ENCODE results near the gene WAC.
A peak's percentile ranks its signal among the peaks of the same experiment; 100 is the strongest.

WAC gene

GRCh38 chr10:28664369-28664740, 131.4 kb downstream of the WAC start:
- Histone ChIP-seq H3K27ac (ENCODE audit: low read depth, low read length, severe bottlenecking) (peak overlapping the region; percentile 74), H3K4me1 (ENCODE audit: control insufficient read depth, insufficient read depth, low read length, poor library complexity, severe bottlenecking) (peaks cover 33% of the 10 kb centered on the region), H3K4me3 (ENCODE audit: extremely low read depth, insufficient read depth, low read length, poor library complexity, severe bottlenecking) (no peak overlapping the region)

DNA sequence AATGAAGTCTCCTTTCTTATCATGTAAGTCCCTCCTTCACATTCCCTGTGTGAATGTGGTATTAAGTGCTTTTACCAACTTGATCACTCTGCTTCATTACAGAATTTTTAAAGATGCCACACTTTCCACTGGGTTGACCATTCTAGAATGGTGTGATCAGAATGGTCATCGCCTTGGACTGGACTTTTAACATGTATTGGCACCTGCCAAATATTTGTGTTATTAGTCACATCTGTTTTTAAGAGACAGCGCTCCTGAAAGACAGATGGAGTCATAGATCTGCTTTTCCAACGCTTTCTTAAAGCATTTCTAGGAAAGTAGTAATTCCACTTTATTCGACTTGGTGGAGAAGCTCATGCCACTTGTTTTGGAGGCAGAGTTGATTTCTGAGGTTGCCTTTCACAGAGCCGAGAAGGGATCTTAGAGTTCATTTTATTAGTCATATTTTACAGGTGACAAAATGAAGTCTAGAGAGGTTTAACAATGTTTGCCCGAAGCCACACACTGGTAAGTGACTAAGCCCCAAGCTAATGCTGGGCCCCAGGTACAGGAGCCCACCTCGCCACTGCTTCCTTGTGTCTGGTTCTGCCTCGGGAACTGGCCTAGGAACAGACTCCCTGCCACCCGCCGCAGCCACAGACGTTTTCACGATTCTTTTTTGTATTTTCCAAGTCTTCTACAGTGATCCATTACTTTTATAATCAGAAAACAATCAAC, 134.0 kb downstream of the WAC start:
- WGBS, 2 experiments (ENCODE audit: insufficient coverage in 2 of 2), result 87 to 93% methylated on average over 10 to 12 of the region's 12 CpGs
- H3K27ac ChIP-seq (ENCODE audit: low read depth, low read length, severe bottlenecking), result no peak overlapping the region
- no peak overlapping the region for H3K4me3 ChIP-seq (ENCODE audit: extremely low read depth, insufficient read depth, low read length, poor library complexity, severe bottlenecking)
- H3K4me1 ChIP-seq (ENCODE audit: control insufficient read depth, insufficient read depth, low read length, poor library complexity, severe bottlenecking), result peaks cover 22% of the 10 kb centered on the region
- no peaks in the 10 kb centered on the region for H3K9me3 ChIP-seq (ENCODE audit: control insufficient read depth, low read length)
- no peaks in the 10 kb centered on the region for H3K36me3 ChIP-seq (ENCODE audit: control insufficient read depth, insufficient read depth, low read length)

More at GRCh38 chr10:28664369-28664740, 131.4 kb downstream of the WAC start:
- H3K9me3 ChIP-seq (ENCODE audit: control insufficient read depth, low read length), result no peaks in the 10 kb centered on the region
- WGBS, 2 experiments (ENCODE audit: insufficient coverage in 2 of 2), result 83 to 89% methylated on average over 3 to 5 of the region's 6 CpGs
- H3K36me3 ChIP-seq (ENCODE audit: control insufficient read depth, insufficient read depth, low read length), result no peaks in the 10 kb centered on the region

DNA sequence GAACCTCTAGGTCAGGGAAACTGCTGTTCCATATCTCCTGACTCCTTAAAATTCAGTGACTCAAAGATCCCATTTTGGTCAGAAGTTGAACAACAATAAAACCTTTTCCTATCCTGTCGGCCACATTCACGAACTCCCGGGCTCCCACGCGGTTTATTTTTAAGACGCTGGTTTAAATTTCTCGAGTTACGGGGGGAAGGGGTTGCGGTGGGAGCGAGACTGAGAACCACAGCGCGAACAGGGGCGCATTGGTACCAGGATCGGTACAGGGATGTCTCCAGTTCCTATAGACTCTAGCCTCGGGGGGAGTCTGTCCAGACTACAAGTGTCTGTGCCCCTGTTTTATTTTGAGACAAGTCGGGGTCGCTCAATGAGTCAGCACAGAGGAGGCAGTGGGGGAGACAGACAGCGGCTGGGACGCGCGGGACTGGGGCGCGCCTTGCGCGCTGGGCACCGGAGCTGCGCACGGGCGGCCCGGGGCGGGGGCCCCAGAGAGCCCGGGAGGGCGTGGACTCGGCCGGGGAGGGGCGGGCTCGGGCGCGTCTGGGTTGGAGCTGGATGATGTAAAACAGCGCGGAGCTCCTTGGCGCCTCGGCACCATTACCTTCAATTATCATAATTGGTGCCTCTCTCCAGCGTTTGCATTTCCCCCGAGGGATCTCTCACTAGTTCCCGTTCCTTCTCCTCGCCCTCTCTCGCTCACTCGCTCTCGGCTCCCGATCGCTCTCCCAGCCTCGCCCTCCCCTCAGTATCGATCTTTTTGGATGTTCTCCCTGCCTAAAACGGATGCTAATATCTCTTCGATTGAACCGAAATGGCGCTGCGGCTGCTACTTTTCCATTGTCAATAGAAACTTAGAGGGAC, 135.7 kb downstream of the WAC start:
- H3K4me3 ChIP-seq (ENCODE audit: extremely low read depth, insufficient read depth, low read length, poor library complexity, severe bottlenecking), result peak overlapping the region; percentile 50
- peak overlapping the region; percentile 95 for H3K27ac ChIP-seq (ENCODE audit: low read depth, low read length, severe bottlenecking)
- H3K4me1 ChIP-seq (ENCODE audit: control insufficient read depth, insufficient read depth, low read length, poor library complexity, severe bottlenecking), result peaks cover 20% of the 10 kb centered on the region
- 3% methylated on average over 47 to 58 of the region's 59 CpGs for WGBS, 2 experiments (ENCODE audit: insufficient coverage in 2 of 2)
- no peaks in the 10 kb centered on the region for H3K9me3 ChIP-seq (ENCODE audit: control insufficient read depth, low read length)
- H3K36me3 ChIP-seq (ENCODE audit: control insufficient read depth, insufficient read depth, low read length), result no peaks in the 10 kb centered on the region

DNA sequence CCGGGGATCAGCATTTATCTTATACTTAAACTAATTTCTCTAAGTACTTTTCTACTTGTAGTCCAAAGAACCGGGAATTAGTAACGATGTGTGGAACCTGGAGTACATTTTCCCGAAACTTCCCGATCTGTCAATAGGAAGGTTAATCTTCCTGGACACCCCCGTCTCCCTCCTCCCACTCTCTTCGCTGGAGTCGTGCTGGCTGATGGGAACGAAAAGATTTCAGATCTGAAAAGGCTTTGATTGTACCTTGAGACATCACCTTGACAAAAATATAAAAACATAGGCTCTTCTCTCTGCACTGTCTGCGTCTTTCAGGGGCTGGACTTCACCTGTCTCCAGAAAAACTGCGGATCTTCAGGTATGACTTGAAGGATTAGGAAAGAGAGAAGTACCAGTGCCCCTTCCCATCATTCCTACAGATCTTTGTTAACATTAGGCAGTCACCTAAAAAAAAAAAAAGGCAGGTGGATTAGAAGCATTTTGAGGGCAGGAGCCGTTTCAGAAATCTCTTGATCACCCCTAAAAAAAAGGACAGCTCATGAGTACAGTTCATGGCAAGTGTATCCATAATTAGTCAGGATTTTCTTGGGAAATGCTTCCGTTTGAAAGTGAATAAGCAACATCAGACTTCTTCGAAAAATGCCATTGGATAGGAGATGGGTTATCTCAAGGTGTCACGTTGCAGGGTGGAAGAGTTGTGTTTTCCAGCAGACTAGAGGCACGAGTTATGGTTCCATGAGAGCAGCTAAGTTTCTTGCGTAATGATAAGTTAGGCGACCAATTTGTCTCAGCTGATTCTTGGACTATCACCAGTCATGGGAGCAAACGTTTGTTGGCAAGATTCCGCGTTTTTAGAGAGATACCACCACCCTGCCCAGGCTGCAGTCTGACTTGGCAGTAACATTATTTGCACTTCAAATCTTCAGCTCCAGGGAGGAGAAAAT, 136.6 kb downstream of the WAC start:
- Histone ChIP-seq H3K4me3 (ENCODE audit: extremely low read depth, insufficient read depth, low read length, poor library complexity, severe bottlenecking) (peak overlapping the region; percentile 50), H3K9me3 (ENCODE audit: control insufficient read depth, low read length) (no peaks in the 10 kb centered on the region), H3K4me1 (ENCODE audit: control insufficient read depth, insufficient read depth, low read length, poor library complexity, severe bottlenecking) (peaks cover 16% of the 10 kb centered on the region), H3K36me3 (ENCODE audit: control insufficient read depth, insufficient read depth, low read length) (no peaks in the 10 kb centered on the region), H3K27ac (ENCODE audit: low read depth, low read length, severe bottlenecking) (peak overlapping the region; percentile 95)
- 58 to 67% methylated on average over 15 to 17 of the region's 21 CpGs for WGBS, 2 experiments (ENCODE audit: insufficient coverage in 2 of 2)

Measured in mesodermal cell (in vitro differentiated cells).